Measurements from ENCODE around the gene IGF2BP2. TPM values are rescaled to one million over a fixed set of nuclear protein-coding genes. Genes with fewer than 3 reads are reported as not detected.

Gene IGF2BP2
- total and polyA plus RNA-seq, 9 of the 15 experiments (the other 6 are each of a cell fraction or from before 2014, with no cell fraction given): 3.2 to 59.6 (median 30.5) TPM

DNA sequence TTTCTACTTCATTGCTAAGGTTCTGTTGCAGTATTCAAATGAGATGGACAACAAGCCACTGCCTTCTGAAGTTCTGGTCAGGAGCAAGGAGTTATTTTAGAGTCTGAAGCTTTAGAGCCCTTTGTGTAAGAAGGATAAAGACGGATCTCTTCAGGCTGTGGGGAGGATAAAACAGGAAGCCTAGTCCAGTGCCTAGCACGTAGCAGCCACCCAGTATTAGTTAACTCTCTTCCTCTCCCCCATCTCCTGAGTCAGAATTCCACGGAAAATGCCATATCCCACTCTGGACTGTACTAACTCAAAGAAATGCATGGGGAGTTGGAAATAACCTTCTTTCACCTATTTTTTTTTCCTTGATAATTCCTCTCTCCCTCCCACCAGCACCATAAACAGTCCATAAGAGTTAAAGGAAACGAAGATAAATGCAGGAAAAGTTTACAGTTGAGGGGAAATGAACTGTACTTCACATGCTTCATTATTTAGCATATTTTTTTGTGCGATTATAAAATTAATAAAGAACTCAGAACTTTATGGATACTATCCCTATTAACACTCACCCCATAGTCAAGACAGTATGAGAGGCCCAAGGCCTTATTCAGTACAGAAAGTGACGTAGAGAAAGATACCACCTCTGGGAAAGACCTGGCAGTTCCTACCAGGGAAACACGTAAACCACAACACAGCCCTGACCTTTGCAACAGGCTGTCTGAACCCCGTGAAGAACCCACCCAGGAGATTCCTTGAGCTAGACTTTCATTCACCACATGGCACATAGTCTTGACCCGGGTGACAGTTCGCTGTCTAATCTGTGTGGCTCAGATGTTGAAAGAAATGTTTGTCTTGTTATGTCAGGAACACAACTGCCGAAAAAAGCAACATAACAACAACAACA is 9.2 kb downstream of the IGF2BP2 start (continued):
- TF ChIP-seq SAP30 (IDR thresholded peaks at IDR 0.05; ENCODE audit: borderline replicate concordance, insufficient read depth, low read depth, low read length, poor library complexity, severe bottlenecking) (no peak), POLR2H (tag; IDR thresholded peaks at IDR 0.05; ENCODE audit: low read depth) (no peak), MTA1 (IDR thresholded peaks at IDR 0.05; ENCODE audit: borderline replicate concordance) (no peak), CREM (IDR thresholded peaks at IDR 0.05; ENCODE audit: low read depth) (peak; percentile 74), MTA2 (IDR thresholded peaks at IDR 0.05; ENCODE audit: low read depth) (no peak), KHSRP (IDR thresholded peaks at IDR 0.05) (no peak), MBD2 (IDR thresholded peaks at IDR 0.05; ENCODE audit: borderline replicate concordance, low read depth) (no peak), STAG1 (CRISPR knock-in tag; IDR thresholded peaks at IDR 0.05; ENCODE audit: borderline replicate concordance) (no peak), HMG20A (CRISPR knock-in tag; conservative IDR thresholded peaks at IDR 0.05) (no peak), SETDB1 (IDR thresholded peaks at IDR 0.05; ENCODE audit: low read length) (no peak), GTF2A2 (tag; IDR thresholded peaks at IDR 0.05) (no peak), KLF13 (tag; IDR thresholded peaks at IDR 0.05; ENCODE audit: borderline replicate concordance, low read depth) (no peak), CREBBP (IDR thresholded peaks at IDR 0.05; ENCODE audit: low read depth, low read length) (no peak), KDM5B (IDR thresholded peaks at IDR 0.05; ENCODE audit: insufficient replicate concordance, low read depth, low read length) (no peak)
- TF ChIP-seq, protein P1, sequence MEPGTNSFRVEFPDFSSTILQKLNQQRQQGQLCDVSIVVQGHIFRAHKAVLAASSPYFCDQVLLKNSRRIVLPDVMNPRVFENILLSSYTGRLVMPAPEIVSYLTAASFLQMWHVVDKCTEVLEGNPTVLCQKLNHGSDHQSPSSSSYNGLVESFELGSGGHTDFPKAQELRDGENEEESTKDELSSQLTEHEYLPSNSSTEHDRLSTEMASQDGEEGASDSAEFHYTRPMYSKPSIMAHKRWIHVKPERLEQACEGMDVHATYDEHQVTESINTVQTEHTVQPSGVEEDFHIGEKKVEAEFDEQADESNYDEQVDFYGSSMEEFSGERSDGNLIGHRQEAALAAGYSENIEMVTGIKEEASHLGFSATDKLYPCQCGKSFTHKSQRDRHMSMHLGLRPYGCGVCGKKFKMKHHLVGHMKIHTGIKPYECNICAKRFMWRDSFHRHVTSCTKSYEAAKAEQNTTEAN (CRISPR knock-in tag; IDR thresholded peaks at IDR 0.05): no peak
- TF ChIP-seq, protein P2, sequence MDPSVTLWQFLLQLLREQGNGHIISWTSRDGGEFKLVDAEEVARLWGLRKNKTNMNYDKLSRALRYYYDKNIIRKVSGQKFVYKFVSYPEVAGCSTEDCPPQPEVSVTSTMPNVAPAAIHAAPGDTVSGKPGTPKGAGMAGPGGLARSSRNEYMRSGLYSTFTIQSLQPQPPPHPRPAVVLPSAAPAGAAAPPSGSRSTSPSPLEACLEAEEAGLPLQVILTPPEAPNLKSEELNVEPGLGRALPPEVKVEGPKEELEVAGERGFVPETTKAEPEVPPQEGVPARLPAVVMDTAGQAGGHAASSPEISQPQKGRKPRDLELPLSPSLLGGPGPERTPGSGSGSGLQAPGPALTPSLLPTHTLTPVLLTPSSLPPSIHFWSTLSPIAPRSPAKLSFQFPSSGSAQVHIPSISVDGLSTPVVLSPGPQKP (CRISPR knock-in tag; IDR thresholded peaks at IDR 0.05): no peak
- TF ChIP-seq, protein P3, sequence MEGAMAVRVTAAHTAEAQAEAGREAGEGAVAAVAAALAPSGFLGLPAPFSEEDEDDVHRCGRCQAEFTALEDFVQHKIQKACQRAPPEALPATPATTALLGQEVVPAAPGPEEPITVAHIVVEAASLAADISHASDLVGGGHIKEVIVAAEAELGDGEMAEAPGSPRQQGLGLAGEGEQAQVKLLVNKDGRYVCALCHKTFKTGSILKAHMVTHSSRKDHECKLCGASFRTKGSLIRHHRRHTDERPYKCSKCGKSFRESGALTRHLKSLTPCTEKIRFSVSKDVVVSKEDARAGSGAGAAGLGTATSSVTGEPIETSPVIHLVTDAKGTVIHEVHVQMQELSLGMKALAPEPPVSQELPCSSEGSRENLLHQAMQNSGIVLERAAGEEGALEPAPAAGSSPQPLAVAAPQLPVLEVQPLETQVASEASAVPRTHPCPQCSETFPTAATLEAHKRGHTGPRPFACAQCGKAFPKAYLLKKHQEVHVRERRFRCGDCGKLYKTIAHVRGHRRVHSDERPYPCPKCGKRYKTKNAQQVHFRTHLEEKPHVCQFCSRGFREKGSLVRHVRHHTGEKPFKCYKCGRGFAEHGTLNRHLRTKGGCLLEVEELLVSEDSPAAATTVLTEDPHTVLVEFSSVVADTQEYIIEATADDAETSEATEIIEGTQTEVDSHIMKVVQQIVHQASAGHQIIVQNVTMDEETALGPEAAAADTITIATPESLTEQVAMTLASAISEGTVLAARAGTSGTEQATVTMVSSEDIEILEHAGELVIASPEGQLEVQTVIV (CRISPR knock-in tag; IDR thresholded peaks at IDR 0.05; ENCODE audit: borderline replicate concordance): no peak
- TF ChIP-seq, protein P4, sequence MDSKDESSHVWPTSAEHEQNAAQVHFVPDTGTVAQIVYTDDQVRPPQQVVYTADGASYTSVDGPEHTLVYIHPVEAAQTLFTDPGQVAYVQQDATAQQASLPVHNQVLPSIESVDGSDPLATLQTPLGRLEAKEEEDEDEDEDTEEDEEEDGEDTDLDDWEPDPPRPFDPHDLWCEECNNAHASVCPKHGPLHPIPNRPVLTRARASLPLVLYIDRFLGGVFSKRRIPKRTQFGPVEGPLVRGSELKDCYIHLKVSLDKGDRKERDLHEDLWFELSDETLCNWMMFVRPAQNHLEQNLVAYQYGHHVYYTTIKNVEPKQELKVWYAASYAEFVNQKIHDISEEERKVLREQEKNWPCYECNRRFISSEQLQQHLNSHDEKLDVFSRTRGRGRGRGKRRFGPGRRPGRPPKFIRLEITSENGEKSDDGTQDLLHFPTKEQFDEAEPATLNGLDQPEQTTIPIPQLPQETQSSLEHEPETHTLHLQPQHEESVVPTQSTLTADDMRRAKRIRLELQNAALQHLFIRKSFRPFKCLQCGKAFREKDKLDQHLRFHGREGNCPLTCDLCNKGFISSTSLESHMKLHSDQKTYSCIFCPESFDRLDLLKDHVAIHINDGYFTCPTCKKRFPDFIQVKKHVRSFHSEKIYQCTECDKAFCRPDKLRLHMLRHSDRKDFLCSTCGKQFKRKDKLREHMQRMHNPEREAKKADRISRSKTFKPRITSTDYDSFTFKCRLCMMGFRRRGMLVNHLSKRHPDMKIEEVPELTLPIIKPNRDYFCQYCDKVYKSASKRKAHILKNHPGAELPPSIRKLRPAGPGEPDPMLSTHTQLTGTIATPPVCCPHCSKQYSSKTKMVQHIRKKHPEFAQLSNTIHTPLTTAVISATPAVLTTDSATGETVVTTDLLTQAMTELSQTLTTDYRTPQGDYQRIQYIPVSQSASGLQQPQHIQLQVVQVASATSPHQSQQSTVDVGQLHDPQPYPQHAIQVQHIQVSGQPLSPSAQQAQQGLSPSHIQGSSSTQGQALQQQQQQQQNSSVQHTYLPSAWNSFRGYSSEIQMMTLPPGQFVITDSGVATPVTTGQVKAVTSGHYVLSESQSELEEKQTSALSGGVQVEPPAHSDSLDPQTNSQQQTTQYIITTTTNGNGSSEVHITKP (IDR thresholded peaks at IDR 0.05; ENCODE audit: partially characterized antibody): peak; percentile 91
